Spleen (tissue), 7 donors: Measurements from ENCODE around the gene KASH5.

Experiments used
- CTCF ChIP-seq, 11 experiments: fragments of 200-600 bp in 7 of 11; fragments of 450-650 bp in 4 of 11; sonication (generic) in 4 of 11; IDR thresholded peaks in 8 of 11; conservative IDR thresholded peaks in 3 of 11; 1 replicate in 7 of 11; 2 replicates in 4 of 11; pipeline versions ENCODE4 v1.4.0 to v1.8.0; 2016 to 2021; ENCODE audit warnings: antibody characterized with exemption in 11 of 11, inconsistent platforms in 4 of 11, mild to moderate bottlenecking in 1 of 11
- POLR2A ChIP-seq, 3 donors: fragments of 450-650 bp; IDR thresholded peaks; one replicate each; pipeline ENCODE4 v1.5.1; 2017; ENCODE audit warnings: antibody characterized with exemption in 3 of 3, mild to moderate bottlenecking in 1 of 3
- POLR2AphosphoS5 ChIP-seq, 3 donors: sonication (generic); formaldehyde crosslinking; IDR thresholded peaks; one replicate each; pipeline ENCODE4 v1.5.1; 2017; ENCODE audit warnings: antibody characterized with exemption in 3 of 3
- donor health status: DM: no; HTN: no; CAD: no; lungs with moderate emphysema.
- donor health status: DM: no; HTN: no; CAD: no.
- donor health status: DM: no; HTN: no; CAD: no.

DNA sequence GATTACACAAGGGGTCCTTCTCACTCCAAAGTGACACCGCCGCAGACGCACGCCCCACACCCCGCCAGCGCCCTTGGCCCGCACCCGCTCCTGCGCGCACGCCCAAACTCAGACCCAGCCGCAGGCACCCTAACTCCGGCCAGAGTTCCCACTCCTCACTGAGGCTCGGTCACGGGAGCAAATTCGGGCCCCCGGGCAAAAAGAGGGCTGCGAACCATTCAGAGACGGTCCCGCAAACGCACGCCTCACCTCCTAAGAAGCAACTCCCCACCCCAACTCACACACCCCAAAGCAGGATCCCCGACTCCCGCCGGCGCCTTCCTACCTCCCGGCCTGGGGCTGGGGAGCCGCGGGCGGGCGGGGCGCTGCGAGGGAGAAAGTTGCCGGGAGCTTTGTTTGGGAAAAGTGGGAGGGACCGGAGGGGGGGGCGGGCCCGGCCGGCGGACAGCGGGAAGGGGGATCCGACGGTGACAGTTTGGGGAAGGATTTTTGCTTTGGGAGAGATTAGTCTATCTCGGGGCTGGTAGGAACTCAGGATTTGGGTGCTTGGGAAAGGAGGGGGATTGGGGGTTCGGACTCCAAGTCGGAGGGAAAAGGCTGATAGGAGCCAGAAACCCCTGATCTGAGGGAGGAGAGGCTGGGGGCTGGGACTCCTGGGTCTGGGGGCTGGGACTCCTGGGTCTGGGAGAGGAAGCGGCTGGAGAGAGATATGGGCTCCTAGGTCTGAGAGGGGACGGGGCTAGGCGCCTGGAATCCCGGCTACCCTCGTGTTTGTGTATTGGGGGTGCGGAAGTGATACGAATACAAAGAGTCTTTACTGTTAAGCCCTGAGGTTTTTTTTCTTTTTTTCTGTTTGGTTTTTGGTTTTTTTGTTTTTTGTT, 25.8 kb upstream of the KASH5 start, which contains the start of gene TEAD2:
- TF ChIP-seq CTCF (IDR thresholded peaks at IDR 0.05 in 8 of 11, conservative IDR thresholded peaks at IDR 0.05 in 3 of 11), result no peak
- no peak for TF ChIP-seq POLR2A (IDR thresholded peaks at IDR 0.05)
- TF ChIP-seq POLR2AphosphoS5 (IDR thresholded peaks at IDR 0.05), result peak; percentile 53 to 82 (median 78)
